Measurements from ENCODE around the gene SLC26A4.

The SLC26A4 gene

DNA sequence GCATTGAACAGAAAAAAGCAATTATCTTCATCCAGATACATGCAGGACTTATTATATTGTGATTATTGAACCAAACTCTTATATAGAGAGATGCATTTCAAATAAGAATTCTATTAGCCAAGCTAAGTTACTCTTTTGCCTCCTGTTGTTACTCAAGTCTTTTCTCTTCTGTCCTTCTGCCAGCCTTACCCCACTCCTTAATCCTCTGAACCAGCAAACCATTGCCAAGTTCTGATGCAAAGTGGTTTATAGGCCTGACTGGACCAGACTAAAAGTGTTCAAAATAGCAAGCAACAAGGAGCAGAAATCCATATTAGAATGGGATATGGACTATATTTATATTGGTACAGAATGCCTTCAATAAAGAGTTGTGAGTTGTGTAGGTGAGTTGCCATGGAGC is 2.2 kb upstream of the SLC26A4 start:
- in situ Hi-C loops (cut with HindIII; ENCODE audit: low sequenced_read_pairs), result no loop called here

DNA sequence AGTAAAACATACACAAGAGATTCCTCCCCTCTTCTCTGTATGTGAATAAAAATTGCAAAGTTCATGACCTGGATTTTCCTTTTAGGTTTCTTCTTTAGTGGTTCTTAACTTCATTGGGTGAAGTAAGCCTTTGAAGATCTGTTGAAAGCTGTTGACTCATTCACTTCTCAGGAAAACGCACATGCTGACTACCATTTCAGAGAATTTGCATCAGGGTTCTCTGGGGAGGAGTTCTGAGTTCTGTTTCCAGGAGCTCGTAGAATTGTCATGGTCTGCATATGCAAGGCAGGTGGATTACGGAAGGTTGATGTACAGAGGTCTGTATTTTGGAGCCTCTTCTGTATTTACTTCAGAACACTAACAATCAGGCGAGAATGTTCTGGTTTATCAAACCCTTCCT is 962 bp upstream of the SLC26A4 start:
- in situ Hi-C loops (cut with HindIII; ENCODE audit: low sequenced_read_pairs), result no loop called here

DNA sequence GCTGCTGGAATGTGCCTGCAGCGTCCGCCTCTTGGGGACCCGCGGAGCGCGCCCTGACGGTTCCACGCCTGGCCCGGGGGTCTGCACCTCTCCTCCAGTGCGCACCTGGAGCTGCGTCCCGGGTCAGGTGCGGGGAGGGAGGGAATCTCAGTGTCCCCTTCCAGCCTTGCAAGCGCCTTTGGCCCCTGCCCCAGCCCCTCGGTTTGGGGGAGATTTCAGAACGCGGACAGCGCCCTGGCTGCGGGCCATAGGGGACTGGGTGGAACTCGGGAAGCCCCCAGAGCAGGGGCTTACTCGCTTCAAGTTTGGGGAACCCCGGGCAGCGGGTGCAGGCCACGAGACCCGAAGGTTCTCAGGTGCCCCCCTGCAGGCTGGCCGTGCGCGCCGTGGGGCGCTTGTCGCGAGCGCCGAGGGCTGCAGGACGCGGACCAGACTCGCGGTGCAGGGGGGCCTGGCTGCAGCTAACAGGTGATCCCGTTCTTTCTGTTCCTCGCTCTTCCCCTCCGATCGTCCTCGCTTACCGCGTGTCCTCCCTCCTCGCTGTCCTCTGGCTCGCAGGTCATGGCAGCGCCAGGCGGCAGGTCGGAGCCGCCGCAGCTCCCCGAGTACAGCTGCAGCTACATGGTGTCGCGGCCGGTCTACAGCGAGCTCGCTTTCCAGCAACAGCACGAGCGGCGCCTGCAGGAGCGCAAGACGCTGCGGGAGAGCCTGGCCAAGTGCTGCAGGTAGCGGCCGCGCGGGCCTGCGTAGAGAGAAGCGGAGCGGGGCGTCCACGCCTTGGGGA is 645 bp downstream of the SLC26A4 start:
- in situ Hi-C loops (cut with HindIII; ENCODE audit: low sequenced_read_pairs), result no loop called here

DNA sequence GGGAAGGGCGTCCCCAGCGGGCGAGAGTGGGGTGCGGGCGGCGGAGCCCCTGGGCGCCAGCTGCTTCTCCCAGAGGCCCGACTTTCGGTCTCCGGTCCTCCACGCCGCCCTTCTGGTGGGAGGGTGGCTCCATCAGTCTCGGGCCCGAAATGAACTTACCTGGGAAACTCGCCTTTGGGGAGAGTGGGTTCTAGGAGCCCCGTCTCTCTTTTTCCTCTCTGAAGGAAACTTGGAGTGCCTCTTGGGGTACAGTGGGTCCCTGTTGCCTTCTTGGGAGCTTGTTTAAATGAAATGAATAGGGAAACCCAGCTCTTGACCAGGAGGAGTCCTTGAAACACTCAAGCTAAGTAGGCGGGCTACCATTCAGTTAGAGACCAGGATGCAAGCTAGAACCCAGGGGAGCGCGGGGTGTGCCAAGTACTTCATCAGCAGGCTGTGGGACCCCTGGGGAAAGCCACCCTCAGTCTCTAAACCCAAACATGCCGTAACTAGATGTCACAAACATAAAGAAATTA is 1.3 kb downstream of the SLC26A4 start:
- in situ Hi-C loops (cut with HindIII; ENCODE audit: low sequenced_read_pairs), result no loop called here

DNA sequence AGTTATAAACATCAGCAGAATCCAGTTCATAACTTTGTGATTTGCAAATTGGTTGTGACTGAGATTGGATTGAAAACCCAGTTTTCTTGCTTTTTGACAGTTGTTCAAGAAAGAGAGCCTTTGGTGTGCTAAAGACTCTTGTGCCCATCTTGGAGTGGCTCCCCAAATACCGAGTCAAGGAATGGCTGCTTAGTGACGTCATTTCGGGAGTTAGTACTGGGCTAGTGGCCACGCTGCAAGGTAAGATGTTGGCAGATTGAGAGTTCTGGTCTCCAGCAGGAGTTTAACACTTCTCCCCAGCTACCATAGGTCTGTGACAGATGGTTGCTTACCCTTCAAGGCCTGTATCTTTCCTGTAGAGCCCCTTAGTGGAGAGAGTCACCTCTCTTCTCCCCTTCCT is 2.6 kb downstream of the SLC26A4 start:
- in situ Hi-C loops (cut with HindIII; ENCODE audit: low sequenced_read_pairs), result no loop called here

DNA sequence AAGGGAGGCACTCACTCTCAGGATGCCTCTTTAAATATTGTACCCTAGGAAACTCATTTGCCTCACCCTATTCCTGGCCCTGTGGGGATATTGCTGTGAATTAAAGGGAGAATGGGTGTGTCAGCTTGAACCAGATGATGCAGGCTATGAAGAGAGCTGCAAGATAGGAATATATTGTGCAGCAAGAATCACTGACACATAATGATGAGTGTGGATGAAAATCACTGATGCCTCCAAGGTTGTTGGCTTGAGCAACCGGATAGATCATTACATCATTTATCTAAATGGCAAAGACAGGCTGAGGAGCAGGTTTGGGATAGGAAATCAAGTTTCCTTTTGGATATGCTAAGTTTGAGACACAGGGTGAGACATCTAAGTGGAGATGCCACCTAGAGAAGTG is 6.2 kb downstream of the SLC26A4 start:
- in situ Hi-C loops (cut with HindIII; ENCODE audit: low sequenced_read_pairs), result no loop called here

DNA sequence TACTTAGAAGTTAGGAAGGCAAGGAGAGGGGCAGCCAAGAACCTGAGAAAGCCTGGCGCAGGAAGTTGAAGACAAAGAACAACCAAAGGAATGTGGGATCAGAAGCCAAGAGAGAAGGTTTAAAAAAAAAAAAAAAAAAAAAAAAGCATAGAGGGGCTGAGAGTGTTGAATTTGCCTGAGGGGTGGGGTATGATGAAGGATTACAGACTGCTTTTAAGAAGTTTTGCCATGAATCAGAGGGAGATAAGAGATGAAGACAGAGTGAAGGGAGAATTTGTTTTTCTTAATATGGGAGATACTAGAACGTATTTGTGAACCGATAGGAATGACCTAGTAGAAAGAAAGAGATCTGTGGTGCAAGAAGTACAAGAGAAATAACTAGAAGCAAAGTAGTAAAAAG is 6.7 kb downstream of the SLC26A4 start:
- in situ Hi-C loops (cut with HindIII; ENCODE audit: low sequenced_read_pairs), result no loop called here

DNA sequence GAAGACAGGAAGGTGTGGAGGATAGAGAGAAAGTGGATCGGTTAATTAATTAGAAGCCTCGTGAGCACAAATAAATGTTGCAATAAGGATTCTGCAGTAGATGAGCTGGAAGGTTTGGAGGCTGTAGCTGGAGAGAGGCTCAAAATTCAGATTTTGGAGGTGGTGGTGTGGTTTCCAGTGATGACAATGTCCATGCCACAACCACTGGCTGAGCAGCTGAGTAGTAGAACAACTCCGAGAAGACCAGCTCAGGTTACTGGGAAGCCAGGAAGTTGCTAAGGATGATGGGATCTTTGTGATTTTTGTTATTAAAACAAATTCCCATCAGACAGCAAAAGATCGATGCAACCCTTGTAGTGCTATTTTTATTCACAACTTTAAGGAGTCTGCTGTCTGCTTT is 7.7 kb downstream of the SLC26A4 start:
- in situ Hi-C loops (cut with HindIII; ENCODE audit: low sequenced_read_pairs), result no loop called here

DNA sequence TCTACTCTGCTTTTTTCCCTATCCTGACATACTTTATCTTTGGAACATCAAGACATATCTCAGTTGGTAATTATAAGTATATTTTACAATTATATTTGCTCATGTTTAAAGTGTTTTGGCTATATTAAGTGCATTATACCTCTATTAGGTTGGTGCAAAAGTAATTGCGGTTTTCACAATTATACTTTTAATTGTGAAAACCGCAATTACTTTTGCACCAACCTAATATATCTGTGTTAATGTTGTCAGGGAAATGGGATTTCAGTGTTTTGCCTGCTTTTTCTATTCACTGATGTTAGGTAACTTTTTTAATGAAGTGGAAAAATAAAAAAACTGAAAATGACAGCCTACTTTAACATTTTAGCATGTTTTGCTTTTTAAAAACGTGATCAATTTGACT is 11.6 kb downstream of the SLC26A4 start:
- in situ Hi-C loops (cut with HindIII; ENCODE audit: low sequenced_read_pairs), result no loop called here

DNA sequence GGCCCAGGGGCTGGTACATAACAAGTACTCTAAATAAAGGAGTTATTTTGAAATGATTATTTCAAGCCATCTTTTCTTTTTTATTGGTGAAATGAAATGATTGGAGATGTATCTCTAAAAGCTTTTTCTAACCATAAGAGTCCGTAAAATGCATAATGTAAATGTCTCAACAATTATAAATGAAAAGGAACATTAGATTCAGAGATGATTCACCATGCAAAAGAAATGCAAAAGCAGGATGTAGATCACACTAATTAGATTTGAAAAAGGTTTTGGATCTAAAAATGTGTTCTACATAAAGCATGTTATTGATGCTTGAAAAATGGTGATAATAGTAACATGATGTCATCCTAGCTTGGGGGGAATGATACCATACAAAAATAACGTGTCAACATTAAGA is 15.6 kb downstream of the SLC26A4 start:
- in situ Hi-C loops (cut with HindIII; ENCODE audit: low sequenced_read_pairs), result no loop called here

DNA sequence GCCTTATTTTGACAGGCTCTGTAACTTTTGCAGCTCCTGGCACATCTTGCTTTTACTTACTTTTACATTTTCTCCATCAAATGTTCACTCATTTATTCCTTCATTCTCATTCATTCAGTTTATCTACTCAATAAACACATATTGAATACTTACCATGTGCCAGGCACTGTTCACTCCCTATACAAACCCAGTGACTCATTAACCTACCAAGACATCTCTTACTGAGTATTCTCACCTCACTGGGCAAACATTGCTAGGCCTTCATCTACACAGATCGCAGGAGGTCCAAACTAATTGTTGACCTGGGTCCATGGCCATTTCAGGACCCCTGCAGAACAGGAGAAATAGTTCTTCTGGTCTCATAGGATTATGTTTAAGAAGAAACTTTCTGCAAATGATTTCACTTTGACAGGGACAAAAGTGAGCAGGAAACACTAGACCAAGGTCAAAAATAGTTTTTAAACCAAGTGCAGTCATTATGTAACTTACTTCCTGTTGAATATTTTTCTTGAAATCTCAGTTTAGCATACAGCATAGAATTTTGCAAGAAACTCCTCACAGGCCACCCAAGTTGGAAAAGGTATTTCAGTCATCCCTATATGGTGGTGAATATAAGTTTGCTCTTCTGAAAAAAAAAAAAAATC is 17.6 kb downstream of the SLC26A4 start:
- in situ Hi-C loops (cut with HindIII; ENCODE audit: low sequenced_read_pairs), result no loop called here

DNA sequence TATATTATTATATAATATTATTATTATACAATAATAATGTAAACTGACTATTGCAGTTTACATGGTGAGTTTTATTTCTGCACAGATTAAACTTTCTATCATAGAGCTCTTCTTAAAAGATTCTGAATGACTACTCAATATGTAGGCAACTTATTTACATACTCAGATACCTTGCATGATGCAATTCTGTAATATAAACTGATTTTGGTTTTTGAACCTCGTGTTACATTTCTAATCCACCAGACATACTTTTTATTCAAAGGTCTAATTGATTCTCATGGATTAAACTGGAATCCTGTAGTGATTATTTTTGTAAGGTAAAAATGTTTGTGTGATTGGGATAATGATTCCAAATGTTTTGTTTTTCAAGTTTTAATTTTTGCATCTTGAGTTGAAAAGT is 19.9 kb downstream of the SLC26A4 start:
- in situ Hi-C loops (cut with HindIII; ENCODE audit: low sequenced_read_pairs), result no loop called here

DNA sequence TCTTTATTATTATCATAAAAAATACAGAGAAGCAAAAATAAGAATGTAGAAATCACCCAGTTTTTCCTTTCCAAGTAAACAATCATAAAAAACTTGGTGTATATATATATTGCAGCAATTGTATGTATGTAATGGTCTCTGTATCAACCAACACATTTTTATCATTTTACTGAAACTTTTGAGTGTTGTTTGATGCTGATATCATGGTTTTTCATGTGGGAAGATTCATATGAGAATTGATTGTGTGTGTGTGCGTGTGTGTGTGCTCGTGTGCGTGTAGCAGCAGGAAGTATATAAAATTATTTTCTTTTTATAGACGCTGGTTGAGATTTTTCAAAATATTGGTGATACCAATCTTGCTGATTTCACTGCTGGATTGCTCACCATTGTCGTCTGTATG is 22.3 kb downstream of the SLC26A4 start:
- in situ Hi-C loops (cut with HindIII; ENCODE audit: low sequenced_read_pairs), result no loop called here

DNA sequence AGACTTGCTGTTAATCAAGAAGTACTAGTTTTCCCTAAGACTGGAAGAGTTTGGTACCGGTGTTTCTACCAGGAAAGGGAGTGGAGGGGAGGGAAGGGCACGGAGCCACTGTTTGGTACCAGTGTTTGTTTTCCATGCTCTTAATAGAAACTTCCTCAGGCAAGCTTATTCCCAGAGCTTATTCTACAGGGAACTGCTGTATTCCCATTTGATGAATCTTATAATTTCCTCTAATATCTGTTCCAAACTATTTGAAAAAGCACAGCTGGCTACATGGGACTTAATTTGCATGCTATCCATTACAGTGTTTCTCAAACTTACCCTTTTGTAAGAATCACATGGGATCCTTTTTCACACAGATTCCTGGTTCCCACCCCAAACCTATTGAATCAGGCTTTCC is 23.7 kb downstream of the SLC26A4 start:
- in situ Hi-C loops (cut with HindIII; ENCODE audit: low sequenced_read_pairs), result no loop called here

DNA sequence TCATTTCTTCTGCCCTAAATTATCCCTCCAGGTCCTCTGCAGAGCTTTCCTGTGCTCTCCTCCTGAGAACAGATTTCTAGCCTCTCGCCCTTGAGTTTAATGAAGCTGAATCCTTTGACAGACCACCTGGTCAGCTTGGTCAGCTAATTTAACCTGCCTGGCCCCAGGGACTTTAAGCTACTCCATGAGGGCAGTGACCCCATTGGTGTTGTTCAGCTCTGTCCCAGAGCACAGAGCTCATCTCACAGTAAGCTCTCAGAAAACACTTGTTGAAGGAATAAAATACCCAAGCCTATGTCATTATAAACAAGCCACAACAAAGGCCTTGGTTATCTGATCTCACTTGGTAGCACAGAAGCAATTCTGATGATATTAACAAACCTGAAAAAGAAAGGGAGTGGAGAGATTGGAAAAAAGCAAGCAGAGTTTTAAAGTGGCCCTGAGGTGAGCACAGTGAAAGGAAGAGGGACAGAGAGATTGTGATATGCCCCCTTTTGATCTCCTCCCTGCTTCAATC is 24.4 kb downstream of the SLC26A4 start:
- in situ Hi-C loops (cut with HindIII; ENCODE audit: low sequenced_read_pairs), result no loop called here

DNA sequence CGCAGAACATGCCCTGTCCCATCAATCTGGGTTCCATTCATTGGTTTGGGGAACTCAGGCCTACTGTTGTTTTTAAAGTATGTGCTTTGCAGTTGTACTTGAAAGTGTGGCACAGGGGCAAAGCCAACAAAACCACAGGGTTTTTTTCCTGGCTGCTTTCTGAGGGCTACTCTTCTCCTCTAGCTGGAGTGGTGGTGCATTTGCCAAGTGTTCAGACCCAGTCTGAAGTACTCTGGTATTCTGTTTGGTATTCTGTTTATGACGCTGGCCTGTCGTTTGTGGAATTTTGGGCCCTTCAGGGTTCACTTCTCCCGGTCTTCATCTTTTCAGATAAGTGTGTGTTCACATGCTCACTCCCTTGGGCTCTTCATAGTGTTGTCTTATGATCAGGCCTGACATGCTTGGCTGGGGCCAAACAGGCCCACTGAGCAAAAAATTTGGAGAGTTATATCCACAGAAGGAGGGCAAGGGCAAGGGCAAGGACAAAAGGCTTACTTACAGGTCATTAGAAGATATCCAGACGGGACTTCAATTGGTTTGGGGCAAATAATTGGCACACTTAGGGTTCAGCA is 26.3 kb downstream of the SLC26A4 start:
- in situ Hi-C loops (cut with HindIII; ENCODE audit: low sequenced_read_pairs), result no loop called here

DNA sequence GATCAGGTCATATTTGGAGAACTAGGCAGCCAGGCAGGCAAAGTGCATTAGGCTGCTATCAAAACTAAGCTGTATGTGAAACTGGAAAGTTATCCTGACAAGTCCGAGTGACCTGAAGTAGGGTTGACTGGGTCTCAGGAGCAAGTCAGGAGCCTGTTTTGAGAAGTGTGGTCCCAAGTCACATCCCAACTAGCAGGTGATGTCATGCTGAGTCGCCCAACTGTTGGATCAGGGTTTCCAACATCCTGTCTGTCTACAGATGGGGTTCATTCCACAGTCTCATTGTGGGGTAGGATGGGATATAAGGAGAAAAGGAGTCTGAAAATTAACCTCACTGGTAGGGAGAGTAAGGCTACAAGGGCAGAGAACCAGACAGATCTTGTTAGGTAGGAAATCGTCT is 27.0 kb downstream of the SLC26A4 start:
- in situ Hi-C loops (cut with HindIII; ENCODE audit: low sequenced_read_pairs), result no loop called here

DNA sequence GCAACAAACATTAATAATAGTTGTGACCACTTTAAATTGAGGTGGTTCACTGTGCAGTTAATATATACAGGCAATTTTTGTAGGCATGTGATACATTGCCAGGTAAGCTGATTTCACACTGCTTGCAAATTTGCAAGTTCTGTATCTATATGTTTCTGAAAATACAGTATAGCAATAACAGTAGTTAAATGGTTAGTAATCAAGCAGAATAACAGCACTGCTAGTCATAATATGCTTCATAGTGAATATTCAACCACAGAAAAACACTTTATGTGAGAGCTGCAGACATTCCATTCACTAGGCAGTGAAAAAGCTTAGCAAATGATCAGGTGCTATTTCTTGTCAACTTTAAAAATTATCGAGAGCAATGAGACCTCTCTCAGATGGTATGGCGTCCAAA is 28.9 kb downstream of the SLC26A4 start:
- in situ Hi-C loops (cut with HindIII; ENCODE audit: low sequenced_read_pairs), result no loop called here

DNA sequence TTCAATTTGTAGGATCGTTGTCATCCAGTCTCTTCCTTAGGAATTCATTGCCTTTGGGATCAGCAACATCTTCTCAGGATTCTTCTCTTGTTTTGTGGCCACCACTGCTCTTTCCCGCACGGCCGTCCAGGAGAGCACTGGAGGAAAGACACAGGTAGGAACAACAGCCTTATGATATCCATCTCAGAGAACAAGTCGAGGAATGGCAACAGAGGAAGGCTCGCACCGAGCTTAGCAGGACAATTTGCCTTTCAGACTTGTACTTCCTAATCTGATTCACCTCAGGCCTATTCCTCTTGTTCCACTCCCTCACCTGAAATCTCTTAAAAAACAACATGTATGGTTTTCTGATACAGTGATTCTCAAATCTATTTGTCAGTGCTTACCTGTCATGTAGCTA is 29.5 kb downstream of the SLC26A4 start:
- in situ Hi-C loops (cut with HindIII; ENCODE audit: low sequenced_read_pairs), result no loop called here

DNA sequence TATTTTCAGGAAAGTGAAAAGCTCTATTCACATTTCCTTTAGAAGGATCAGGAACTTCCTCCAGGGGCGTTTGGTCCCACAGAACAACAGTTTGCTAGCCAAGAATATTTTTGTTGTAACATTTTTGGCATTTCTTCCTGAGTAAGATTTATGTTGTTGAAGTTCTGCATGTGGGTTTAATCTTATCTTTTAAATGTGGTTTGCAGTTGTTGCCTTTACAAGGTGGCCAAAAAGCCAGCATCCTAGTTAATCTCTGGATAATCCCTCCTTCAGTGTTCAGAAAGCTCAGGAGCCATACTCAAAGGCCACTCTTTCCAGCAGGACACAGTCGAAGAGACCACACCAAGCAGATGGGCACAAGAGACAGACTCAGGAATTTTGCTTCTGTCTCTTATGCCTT is 30.0 kb downstream of the SLC26A4 start:
- in situ Hi-C loops (cut with HindIII; ENCODE audit: low sequenced_read_pairs), result no loop called here

DNA sequence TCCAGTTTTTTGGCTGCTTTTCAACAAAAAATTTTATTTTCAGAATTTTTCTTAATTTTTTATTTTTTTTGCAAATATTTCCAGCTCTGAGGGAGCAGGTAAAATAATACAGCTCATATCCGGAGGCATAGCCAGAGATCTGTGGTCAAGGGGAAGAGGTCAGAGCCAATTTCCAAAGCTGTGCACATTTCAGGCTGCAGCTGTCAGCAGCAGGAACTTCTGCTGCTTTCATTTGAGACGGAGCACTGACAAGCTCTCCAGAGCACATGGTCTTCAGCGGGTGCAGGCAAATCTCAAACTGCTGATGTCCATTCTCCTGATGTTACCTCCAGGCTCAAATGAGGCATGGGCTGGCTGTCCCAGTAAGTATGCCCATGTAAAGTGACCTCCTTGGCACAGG is 31.1 kb downstream of the SLC26A4 start:
- in situ Hi-C loops (cut with HindIII; ENCODE audit: low sequenced_read_pairs), result no loop called here

DNA sequence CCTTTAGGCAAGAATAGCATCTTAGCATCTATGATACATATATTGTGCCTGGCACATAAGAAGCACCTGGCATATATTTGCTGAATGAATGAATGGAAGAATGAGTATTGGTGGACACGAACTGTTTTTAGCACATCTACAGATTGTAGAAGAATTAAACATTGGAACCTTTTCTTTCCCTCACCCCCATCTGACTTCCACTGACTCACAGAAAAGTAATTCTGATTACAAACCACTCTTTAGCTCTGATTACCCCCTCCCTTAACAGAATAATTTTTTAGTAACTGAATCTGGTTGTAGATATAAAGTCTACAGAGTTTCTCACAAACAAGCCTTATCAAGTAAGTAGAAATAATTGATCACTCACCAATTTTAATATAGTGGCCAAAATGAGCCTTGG is 31.9 kb downstream of the SLC26A4 start:
- in situ Hi-C loops (cut with HindIII; ENCODE audit: low sequenced_read_pairs), result no loop called here
